ENCODE measurements around the gene PRKCE.

DNA sequence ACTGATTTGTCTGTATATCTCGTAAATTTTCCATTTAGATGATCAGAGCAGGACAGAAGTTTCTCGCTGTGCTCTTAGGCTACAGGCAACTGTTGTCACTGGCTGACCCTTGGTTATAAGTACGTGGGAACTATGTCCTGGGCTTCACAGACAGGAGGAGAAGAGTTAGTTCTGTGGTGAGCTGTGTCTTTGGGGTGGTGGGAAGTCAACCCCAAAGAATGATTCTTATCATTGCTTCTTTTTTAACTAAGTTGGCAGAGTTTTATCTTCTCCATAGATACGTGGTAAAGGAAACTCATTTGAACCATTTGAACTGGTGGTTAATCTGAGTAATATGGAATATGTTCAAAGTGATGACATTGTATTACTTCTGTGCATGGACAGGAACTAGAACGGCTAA, 415.1 kb downstream of the PRKCE start:
- TF ChIP-seq POLR2A (IDR thresholded peaks at IDR 0.05; ENCODE audit: low read depth, low read length) = no peak
- TF ChIP-seq TAF1 (IDR thresholded peaks at IDR 0.05; ENCODE audit: borderline replicate concordance, low read depth, low read length) = no peak
